Endothelial cell of umbilical vein (primary cell): ENCODE measurements around the gene TMEFF2.

ENCODE experiments used
- POLR2A ChIP-seq: IDR thresholded peaks from 2 replicates; pipeline ENCODE4 v1.6.1; 2012; ENCODE audit warnings: low read depth, mild to moderate bottlenecking, control low read depth, low read length
- TF ChIP-seq, protein P1 (sequence below), 2 donors: IDR thresholded peaks; 1 replicate in 1 of 2; 2 replicates in 1 of 2; pipeline ENCODE4 v1.5.1; 2011; ENCODE audit warnings: low read length in 2 of 2, mild to moderate bottlenecking in 2 of 2, moderate library complexity in 2 of 2, control low read depth in 1 of 2, inconsistent platforms in 1 of 2, low read depth in 1 of 2; ENCODE audit not compliant: insufficient read depth in 1 of 2; ENCODE audit errors: extremely low read depth in 1 of 2

DNA sequence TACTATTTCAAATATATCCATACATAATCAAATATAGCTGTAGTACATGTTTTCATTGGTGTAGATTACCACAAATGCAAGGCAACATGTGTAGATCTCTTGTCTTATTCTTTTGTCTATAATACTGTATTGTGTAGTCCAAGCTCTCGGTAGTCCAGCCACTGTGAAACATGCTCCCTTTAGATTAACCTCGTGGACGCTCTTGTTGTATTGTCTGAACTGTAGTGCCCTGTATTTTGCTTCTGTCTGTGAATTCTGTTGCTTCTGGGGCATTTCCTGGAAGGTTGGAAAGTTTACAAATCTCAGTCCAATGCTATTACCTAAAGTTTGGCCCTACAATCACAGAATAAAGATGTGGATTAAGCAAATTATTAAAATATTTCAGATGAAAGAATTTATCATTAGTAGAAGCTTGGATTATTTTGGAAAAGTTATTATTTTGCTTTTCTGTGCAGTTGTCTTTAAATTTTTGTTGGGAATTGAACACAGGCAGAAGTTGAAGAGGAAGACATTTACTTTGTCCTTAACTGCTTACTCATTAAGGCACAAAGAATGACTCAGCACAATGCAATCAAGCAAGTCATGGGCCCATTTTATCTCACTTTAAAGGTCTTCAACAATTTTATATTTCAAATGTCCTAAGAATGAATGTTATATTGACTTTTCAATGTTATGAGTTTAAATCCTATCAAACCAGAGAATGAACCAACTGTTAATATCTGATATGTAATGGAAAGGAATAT lies 244.4 kb downstream of the TMEFF2 start:
- no peak for TF ChIP-seq POLR2A
- TF ChIP-seq, protein P1, sequence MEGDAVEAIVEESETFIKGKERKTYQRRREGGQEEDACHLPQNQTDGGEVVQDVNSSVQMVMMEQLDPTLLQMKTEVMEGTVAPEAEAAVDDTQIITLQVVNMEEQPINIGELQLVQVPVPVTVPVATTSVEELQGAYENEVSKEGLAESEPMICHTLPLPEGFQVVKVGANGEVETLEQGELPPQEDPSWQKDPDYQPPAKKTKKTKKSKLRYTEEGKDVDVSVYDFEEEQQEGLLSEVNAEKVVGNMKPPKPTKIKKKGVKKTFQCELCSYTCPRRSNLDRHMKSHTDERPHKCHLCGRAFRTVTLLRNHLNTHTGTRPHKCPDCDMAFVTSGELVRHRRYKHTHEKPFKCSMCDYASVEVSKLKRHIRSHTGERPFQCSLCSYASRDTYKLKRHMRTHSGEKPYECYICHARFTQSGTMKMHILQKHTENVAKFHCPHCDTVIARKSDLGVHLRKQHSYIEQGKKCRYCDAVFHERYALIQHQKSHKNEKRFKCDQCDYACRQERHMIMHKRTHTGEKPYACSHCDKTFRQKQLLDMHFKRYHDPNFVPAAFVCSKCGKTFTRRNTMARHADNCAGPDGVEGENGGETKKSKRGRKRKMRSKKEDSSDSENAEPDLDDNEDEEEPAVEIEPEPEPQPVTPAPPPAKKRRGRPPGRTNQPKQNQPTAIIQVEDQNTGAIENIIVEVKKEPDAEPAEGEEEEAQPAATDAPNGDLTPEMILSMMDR (IDR thresholded peaks at IDR 0.05; ENCODE audit: extremely low read depth in 1 of 2, insufficient read depth in 1 of 2, low read depth in 1 of 2, low read length in 2 of 2), result no peak
